Stimulated activated CD8-positive, alpha-beta memory T cell treated with anti-CD3 and anti-CD28 coated beads, Interleukin-7, amount 100 ng/mL, for 4 hours (primary cell): ENCODE data around the gene CCIN.

Experiments
- DNase-seq, 2 donors: peaks; one replicate each; pipeline ENCODE4 v3.0.0-alpha.2; 2020; ENCODE audit warnings: low read depth in 2 of 2

CCIN gene

DNA sequence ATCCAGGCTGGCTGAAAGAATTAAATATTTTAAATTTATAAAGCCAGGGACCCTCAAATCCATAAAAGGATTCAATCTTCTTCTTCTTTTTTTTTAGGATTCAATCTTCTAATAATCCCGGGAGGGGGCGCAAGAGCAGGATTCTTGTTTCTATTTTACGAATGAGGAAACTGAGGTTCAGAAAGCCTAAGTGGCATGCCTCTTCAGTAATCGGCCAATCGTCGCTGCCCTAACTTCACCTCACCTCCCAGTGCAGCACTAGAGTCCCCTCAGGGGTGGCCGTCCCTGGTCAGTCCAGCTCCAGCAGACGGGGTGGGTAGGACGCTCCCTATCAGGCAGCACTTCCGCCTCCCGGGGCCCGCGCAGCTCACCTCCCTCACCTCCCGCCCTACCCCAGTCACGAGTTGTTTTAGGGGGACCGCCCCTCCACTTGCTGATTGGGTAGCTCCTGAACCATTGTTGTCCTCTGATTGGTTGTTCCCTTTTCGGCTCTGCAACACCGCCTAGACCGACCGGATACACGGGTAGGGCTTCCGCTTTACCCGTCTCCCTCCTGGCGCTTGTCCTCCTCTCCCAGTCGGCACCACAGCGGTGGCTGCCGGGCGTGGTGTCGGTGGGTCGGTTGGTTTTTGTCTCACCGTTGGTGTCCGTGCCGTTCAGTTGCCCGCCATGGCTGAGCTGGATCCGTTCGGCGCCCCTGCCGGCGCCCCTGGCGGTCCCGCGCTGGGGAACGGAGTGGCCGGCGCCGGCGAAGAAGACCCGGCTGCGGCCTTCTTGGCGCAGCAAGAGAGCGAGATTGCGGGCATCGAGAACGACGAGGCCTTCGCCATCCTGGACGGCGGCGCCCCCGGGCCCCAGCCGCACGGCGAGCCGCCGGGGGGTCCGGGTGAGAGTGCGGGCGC is 21.5 kb downstream of the CCIN start, which contains the start of gene CLTA:
Gene CLTA, plus strand, starts transcription at position 534 of the 902 bp plus-strand sequence. Its CDS starts 136 bp downstream, at position 670.
- peak; percentile 91 to 94 for DNase-seq

- peak in 1 of 2 donors; percentile 33 for DNase-seq
Measured at GRCh38 chr9:36191290-36191645, 22.1 kb downstream of the CCIN start.

GRCh38 chr9:36191686-36192085 is 22.5 kb downstream of the CCIN start:
- no peak for DNase-seq

DNA sequence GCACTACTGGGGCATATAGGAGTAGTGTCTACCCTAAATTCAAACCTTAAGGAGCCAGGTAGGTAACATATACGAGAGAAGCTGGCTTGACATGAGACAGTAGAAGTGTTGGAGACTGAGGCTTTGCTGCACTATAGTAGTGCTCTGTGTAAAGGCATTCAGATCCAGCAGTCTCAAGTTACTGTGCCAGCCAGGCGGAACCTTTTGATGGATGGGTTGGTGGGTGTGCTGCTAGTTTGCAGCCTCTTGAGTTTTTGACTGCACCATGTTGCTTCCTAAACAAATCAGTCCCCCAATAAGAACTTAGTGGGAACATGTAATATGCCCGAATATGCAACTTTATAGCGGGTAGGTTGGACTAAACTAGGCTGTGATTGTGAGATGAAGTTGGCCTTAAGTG is 23.0 kb downstream of the CCIN start:
- no peak for DNase-seq

GRCh38 chr9:36193023-36193422 is 23.8 kb downstream of the CCIN start:
- no peak for DNase-seq

DNA sequence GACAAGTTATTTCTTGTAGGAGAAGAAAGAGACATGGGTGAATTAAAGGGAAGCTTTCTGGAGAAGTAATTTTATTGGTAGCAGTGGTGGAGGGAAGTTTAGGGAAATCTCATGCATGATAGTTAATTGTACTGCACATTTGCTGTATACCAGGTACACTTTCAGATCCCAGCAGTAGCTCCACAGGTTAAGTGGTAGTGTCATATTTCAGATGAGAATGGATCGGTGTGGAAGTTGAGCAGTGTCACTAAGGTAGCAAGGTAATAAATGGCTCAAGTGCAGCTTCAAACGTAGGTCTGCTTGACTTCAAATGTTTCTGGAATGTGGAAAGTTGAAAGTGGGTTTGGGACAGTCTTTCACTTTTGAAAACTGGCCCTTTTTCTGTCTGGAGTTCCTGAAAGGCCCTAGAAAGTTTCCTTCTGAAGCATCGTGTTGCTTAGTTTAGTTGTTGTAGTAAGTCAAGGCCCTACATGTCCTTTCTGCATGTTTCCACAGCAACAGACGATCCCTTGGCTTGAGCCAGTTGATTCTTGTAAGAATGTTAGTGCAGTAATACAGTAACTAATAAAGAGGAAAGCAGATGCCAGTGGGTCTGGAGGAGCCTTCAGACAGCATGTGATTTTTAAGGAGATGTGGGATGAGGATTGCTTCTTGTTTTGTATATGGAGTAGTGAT is 25.3 kb downstream of the CCIN start:
- DNase-seq = no peak

DNA sequence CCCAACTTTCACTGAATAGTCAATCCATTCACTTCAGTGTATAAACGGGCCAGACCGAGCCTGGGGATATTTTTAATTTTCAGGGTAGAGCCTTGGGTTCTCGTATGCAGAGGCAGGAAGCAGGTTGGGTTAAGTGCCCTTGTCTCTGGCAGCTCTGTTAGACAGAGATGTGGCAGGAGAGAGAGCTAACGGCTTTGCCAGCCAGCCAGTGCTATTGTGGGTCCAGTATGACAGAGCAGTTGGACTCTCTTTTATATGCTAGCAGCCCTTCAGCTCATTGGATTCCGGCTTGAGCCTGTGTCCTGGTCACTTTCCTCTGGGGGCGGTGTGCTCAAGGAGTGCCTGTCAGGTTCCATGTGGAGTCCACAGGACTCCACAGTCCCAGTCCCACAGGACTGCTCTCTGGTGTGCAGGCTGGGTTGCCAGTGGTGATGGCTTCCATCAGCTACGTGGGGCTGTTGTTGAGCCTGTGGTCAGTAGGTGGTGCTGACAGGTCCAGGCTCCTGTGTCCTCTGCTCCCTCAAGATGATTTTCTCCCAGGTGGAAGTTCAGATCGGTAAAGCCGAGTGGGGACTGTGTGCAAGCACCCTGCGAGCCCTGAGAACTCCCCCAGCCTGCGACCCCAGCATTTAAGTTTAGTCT is 35.8 kb downstream of the CCIN start:
- no peak for DNase-seq

- no peak for DNase-seq
Measured at GRCh38 chr9:36207016-36207415, 37.8 kb downstream of the CCIN start.

- no peak for DNase-seq
Measured at GRCh38 chr9:36207546-36208012, 38.4 kb downstream of the CCIN start.

- no peak for DNase-seq
Measured at GRCh38 chr9:36208521-36209253, 39.5 kb downstream of the CCIN start.

- DNase-seq = no peak
Measured at GRCh38 chr9:36210722-36211121, 41.5 kb downstream of the CCIN start.

DNA sequence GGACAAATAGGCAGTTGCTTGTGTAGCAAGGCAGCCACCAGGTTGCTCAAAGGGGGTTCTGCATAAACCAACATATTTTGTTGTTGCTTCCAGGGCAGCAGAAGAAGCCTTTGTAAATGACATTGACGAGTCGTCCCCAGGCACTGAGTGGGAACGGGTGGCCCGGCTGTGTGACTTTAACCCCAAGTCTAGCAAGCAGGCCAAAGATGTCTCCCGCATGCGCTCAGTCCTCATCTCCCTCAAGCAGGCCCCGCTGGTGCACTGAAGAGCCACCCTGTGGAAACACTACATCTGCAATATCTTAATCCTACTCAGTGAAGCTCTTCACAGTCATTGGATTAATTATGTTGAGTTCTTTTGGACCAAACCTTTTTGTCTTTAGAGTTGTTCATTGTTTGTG is 42.3 kb downstream of the CCIN start:
- DNase-seq = no peak

GRCh38 chr9:36213387-36213786 is 44.2 kb downstream of the CCIN start:
- no peak for DNase-seq

GRCh38 chr9:36213989-36214388 is 44.8 kb downstream of the CCIN start:
- no peak for DNase-seq

DNA sequence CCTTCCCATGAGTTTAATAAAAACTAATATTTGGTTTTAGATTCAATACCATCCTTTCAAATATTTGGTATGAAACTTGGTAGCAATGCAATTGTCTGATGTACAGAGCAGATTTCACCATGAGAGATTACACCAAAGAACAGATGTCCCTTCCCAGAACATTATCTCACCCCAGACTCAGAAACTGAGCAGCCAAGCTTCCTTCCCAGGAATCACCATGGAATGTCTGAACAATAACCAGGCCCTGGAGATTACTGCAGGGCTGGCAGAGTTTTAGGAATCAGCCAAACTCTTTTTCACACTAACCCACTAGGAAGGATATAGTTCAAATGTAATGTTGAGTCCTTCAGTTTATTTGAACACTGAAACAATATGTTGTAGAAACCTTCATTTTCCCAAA is 45.4 kb downstream of the CCIN start:
- DNase-seq = no peak

DNA sequence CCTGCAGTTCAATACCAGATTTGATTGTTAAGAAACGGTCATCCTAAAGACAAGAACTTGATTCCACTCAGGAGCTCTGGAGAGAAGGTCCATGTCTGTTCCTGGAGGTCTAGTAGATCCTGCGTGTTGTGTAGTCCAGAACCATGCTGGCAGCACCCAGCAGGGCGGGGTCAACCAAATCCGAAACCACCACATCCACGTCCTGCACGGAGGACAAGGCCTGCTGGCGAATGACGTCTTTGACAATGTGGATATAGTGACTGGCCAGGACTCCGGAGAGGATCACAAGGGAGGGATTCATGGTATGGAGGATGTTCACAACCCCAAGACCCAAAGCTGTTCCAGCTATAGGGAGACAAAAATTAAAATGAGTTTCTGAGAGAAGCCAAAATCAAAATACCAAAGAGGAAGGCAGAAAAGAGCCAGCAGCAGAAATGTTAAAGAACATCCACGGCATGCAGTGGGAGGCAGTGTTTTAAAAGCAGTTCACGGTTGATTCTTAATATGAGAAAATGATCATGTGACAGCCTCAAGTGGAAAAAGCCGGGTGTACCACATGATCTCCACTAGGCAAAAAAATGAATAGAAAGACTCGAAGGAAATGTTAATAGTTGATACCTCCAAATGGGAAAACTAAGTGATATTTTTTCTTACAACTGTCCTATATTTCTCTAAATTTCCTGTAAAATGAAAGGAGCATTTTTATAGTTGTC is 48.2 kb downstream of the CCIN start:
- DNase-seq = no peak

- no peak for DNase-seq
Measured at GRCh38 chr9:36218011-36218410, 48.8 kb downstream of the CCIN start.

DNA sequence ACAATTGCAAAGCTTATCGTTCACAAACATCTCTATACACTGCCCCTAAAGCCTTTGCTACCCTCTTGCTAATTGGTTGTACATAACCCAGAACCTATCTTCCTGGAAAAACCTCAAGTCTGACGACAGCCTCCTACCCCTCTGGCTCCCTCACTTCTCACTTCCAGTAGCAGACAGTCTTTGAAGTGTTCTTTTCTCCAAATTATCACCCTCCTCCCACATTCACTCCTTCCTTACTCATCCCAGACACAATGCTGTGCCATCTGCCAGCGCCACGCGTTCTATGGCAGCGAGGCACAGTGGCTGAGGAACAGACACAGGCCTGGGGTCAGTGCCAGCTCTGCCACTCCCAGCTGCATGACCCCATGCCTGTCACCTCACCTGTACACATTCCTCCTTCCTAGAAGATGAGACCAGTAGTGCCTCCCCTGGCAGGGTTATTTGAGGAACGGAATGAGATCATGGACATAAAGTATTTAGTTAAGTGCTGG is 49.3 kb downstream of the CCIN start:
- no peak for DNase-seq
